Choroid plexus epithelial cell (primary cell): ENCODE measurements around the gene MOCOS.

ENCODE experiments used
- DNase-seq: peaks from one replicate; pipeline ENCODE4 v3.0.0-alpha.2; 2010; ENCODE audit warnings: low read depth
- H3K4me3 ChIP-seq: 2 replicates; pipeline ENCODE4 v1.5.1; 2011; ENCODE audit warnings: low read depth, mild to moderate bottlenecking, control low read depth, low read length, moderate library complexity
- TF ChIP-seq, protein P1 (sequence below): conservative IDR thresholded peaks from 2 replicates; pipeline ENCODE4 v1.5.1; 2011; ENCODE audit warnings: low read depth, mild to moderate bottlenecking, control low read depth, inconsistent platforms, low read length, moderate library complexity

Gene MOCOS

DNA sequence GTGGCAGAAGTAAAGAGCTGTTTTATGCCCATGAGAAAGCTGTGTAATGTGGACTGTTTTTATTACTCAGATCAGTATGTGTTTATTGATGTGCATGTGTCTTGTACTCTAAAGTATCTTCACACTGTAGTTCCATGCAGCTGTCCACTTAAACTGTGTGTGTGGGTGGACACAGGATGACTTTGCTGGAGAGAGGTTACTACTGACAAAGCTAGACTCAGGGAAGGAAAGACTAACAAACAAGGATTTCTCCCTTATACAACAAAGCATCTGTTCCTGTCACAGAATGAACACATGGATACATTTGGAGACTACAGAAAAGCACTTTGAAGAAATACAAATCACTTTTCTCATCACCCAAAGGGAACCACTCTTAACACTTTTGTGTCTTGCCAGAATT is 120.2 kb downstream of the MOCOS start:
- H3K4me3 ChIP-seq: no peak overlapping the region
- no peak for DNase-seq
- TF ChIP-seq, protein P1, sequence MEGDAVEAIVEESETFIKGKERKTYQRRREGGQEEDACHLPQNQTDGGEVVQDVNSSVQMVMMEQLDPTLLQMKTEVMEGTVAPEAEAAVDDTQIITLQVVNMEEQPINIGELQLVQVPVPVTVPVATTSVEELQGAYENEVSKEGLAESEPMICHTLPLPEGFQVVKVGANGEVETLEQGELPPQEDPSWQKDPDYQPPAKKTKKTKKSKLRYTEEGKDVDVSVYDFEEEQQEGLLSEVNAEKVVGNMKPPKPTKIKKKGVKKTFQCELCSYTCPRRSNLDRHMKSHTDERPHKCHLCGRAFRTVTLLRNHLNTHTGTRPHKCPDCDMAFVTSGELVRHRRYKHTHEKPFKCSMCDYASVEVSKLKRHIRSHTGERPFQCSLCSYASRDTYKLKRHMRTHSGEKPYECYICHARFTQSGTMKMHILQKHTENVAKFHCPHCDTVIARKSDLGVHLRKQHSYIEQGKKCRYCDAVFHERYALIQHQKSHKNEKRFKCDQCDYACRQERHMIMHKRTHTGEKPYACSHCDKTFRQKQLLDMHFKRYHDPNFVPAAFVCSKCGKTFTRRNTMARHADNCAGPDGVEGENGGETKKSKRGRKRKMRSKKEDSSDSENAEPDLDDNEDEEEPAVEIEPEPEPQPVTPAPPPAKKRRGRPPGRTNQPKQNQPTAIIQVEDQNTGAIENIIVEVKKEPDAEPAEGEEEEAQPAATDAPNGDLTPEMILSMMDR: no peak

DNA sequence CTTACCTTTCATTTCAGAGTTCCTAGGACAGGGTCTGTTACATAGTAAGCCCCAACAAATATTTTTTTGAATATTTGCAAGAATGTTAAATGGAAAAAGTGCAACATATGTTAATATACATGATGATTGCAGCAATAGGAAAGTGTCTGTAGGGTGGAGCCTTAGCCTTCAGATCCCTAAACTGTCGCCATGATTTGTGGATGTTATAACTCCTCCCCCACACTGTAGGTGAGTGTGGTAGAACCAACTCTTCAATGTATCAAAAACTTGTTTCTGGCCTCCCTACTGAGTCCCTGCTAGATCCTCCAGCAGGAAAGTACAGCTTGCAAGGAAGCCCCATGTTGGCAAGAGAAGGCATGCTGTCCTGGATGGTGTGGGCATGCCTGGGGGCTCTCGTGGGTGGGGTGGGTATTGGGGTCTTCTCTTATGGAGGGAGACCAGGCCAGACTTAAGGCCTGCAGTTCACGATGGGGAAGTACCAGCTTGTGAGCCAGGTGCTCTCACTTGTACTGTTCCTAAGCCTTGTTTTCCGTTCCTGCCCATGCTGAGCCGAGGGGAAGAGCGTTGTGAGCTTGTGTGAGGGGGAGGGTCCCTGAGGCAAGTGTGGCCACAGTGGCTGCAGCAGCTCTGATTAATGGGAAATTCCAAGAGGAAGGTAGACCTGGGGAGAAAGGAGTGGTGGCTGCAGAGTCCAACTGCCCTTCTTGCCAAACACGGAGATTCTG is 121.6 kb downstream of the MOCOS start:
- no peak for DNase-seq
- H3K4me3 ChIP-seq: no peak overlapping the region
- TF ChIP-seq, protein P1: no peak

DNA sequence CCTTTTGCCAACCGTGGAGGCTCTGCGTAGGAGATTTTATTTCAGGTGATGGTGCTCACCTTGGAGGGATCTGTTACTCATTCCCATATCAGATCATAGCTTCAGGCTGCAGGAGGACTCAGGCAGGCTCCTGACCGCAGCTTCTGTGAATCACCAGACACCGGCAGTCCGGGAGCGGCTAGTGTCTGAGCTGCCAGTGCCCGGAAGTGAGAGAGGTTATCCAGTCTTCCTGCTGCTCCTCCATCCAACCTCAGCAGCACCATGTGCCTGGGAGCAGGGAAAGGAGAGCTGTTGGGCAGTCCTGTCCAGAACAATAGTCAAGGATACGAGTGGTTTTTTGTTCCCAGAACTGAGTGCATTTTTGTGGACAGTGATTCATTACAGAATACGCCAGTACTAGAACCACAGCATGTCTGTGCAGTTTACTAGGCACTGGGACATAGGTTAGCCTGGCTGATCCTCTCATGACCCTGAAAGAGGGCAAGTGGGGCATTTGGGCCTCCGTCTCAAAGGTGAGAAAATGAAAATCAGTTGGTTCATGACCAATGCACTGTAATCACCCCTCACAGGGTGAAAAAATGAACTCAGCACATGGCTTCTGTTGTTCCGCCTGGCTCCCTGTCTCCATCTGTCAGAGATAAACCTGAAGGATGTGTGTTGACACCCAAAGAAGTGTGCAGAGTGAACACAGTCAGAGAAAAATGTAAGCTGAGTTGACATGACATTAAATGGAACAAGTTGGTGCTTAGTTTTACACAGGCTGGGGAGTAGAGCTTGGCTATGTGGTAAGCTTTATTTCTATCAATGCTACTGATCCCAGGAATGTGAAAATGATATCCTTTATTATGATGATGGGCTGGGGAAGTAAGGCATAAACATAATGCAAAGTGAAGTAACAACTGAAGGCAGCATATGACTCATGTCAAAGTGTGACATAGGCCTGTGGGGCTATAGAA is 122.4 kb downstream of the MOCOS start:
- no peak overlapping the region for H3K4me3 ChIP-seq
- DNase-seq: peak; percentile 96
- TF ChIP-seq, protein P1: no peak

DNA sequence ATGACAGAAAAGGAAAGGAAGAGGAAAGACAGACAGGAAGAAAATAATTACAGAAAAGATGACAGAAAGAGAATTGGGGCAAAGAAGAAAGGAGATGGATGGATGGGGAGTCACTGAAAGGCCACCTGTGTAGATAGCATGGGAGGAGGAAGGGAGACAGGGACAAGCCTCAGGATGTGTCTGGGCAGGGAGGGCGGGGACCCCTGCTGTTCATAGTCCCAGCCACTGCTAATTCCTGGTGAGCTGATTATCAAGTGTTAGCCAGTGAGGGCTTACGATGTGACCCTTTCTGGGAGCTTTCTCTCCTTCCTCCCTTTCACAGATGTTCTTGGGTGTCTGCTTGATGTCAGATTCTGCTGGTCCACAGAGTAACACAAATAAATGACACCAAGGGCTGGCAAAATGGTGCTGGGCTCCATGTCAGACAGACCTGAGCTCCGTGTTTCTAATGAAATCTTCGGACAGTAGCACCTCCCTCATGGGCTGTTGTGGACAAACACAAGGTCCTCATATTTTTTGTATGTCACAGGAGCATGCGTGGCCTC is 123.8 kb downstream of the MOCOS start:
- no peak overlapping the region for H3K4me3 ChIP-seq
- TF ChIP-seq, protein P1: no peak
- DNase-seq: no peak

DNA sequence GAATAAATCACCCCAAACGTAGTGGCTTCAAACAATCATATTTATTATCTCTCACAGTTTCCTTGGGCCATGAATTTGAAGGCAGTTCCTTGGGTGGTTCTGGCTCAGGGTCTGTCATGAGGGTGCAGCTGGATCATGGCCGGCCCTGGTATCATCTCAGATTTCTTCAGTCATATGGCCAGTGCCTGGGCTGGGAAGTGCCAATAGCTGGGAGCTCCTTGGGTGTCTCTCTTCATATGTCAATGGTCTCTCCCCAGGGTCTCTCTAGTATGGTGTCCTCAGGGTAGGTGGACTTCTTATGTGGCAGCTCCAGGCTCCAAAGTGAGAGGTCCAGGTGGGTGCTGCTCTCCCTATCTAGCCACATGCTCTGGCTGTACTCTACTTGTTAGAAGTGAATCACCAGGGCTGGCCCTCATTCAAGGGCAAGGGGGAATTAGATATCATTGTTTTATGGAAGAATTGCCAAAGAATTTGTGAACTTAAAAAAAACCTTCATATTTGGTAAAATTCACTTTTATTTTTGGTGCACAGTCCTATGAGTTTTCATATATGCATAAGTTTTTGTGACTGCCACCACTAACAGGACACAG is 125.6 kb downstream of the MOCOS start:
- DNase-seq: peak; percentile 27
- TF ChIP-seq, protein P1: no peak
- H3K4me3 ChIP-seq: no peak overlapping the region

DNA sequence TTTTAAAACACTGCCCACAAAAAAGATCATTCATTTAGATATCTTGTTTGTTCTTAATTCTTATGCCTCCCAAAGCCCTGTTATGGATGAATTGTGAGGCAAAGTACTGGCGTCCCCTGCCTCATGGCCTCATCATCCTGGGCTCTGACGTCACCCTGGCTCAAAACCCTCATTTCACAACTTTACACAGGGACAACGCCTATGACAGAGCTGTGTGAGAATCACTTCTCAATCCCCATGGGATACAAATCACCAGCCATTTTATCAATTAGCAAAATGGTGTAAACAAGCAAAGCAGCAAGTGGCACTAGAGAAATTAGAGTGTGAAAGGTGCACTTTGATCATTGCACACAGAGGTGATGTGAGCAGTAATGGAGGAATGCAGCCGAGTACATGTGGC is 126.8 kb downstream of the MOCOS start:
- no peak for DNase-seq
- H3K4me3 ChIP-seq: no peak overlapping the region

More for the DNA sequence above, 126.8 kb downstream of the MOCOS start:
- TF ChIP-seq, protein P1: no peak
